GM18517 (cell line): Measurements from ENCODE around the gene DENND6A.
"Not testable (repeated sequence)": the region's sequence is repeated elsewhere in the genome, so short reads cannot be mapped to it uniquely, and the experiment has no call there.

Experiments
- ATAC-seq: cut with Tn5 transposase; IDR thresholded peaks from one replicate; pipeline ENCODE4 v1.9.1; 2021; ENCODE audit warnings: mild to moderate bottlenecking, moderate library complexity; ENCODE audit not compliant: unreplicated experiment

DENND6A gene

DNA sequence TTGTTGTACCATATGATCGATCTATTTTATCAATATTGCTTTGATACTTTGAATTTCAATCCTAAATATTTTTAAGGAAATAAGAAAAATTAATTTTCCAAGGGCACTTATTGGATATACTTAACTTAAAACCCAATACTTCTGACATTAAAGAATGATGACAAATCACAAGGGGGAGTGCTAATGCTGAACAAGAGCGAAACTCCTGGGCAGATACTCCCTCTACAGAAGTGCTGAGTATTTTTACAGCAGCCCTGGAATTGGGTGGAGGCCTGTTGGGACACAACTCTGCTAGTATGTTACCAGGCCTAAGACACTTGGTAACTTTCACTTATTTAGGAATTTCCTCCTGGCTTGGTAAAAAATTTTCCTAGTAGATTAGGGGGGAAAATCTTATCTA lies 46.2 kb downstream of the DENND6A start:
- no peak for ATAC-seq

DNA sequence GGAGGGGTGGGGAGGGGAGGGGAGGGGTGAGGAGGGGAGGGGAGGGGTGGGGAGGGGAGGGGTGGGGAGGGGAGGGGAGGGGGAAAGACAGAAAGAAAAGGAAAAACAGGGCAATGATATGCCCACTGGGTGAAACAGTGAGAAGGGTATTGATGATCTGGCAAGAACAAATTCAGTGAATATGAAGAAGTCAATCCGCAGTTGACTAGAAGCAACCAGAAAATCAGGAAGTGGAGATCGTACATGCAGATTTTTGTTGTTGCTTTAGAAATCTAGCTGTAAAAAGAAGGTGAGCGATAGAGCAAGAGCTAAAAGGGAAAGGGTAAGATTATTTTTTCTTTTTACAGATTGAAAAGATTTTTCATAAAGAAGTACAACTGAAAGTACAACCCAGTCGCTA lies 48.1 kb downstream of the DENND6A start:
- no peak for ATAC-seq

DNA sequence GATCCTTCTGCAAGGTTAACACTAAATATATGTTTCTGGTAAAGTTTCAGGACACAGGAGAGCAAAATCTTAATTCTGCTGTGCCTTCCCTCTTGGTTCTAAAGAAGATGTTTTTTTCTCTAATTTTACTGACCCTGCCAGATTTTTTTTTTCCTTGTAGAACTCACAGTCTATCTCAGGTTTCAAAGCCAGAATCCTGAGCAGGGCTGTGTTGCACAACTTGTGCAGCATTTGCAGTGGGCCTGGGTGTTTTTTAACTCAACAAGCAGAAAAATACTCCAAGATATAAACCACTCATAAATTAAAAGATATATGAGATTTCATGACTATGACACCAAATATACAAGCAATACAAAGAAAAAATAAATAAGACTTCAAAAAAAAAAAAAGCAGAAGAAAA lies 55.5 kb downstream of the DENND6A start:
- no peak for ATAC-seq

DNA sequence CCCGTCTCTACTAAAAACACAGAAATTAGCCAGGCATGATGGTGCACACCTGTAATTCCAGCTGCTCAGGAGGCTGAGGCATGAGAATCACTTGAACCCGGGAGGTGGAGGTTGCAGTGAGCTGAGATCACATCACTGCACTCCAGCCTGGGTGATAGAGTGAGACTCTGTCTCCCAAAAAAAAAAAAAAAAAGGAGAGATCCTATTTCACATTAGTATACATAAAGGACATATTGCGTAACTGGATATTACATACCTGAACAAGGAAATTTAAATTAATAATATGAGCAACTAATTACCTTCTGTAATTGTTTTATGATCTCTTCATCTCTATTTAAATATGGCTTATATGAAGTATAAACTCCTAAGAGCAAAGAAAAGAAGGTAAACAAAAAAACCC lies 58.6 kb downstream of the DENND6A start:
- not testable (repeated sequence) for ATAC-seq

DNA sequence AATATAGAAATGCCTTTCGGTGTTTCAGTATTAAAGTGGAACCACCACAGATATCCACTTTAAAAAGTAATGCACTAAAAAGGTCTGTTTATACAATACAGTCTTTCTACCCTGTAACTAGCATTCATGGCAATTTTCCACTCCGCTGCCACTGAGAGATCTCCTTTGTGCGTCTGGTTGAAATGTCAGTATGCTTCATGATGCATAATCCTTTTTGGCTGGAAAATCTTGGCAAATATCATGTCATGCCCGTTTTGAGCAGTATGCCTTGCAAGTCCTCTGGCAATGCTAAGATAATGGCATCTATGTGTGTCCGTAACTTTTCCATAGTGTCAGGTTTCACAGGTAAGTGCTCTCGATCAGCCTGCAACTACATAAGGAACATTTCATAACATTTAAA lies 64.9 kb downstream of the DENND6A start:
- no peak for ATAC-seq

DNA sequence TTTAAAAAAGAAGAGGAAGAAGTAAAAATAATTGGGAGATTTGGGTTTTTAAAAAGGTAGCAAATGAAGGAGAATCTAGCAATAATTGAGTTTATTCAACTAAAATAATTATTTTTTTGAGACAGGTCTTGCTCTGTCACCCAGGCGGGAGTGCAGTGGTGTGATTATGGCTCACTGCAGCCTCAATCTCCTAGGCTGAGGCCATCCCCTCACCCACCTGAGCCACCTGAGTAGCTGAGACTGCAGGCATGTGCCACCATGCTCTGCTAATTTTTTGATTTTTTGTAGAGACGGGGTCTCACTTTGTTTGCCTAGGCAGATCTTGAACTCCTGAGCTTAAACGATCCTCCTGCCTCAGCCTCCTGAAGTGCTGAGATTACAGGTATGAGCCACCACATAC lies 68.1 kb downstream of the DENND6A start:
- ATAC-seq, result no peak

DNA sequence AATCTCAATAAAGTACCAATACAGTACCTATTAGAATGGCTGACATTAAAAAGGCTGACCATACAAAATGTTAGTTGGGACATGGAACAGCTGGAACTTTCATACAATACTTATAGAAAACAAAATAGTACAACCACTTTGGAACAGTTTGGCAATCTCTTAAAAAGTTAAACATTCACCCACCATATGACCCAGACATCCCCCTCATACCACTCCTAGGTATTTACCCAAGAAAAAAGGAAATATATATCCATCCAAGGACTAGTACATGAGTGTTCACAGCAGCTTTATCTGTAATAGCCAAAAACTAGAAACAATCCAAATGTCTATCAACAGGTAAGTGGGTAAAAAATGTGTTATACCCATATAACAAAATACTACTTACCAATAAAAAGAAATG lies 70.5 kb downstream of the DENND6A start:
- no peak for ATAC-seq

DNA sequence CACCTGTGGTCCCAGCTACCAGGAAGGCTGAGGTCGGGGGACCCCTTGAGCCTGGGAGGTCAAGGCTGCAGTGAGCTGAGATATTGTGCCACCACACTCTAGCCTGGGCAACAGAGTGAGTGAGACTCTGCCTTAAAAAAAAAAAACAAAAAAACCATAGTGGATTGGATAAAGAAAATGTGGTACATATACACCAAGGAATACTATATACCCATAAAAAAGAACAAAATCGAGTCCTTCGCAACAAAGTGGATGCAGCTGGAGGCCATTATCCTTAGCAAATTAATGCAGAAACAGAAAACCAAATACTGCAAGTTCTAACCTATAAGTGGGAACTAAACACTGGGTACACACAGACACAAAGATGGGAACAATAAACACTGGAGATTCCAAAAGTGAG lies 75.1 kb downstream of the DENND6A start:
- no peak for ATAC-seq

DNA sequence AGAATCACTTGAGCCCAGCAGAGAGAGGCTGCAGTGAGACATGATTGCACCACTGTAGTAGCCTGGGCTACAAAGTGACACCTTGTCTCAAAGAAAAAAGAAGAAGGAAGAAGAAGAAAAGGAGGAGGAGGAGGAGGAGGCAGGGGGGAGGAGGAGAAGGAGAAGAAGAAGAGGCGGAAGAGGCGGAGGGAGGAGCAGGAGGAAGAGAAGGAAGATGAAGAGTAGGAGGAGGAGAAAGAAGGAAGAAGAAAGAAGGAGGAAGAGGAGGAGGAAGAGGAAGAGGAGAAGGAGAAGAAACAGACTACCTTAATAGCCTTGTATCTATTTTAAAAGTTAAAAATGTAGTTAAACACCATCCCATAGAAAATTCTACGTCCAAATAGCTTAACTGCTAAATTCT lies 76.6 kb downstream of the DENND6A start:
- ATAC-seq, result no peak

DNA sequence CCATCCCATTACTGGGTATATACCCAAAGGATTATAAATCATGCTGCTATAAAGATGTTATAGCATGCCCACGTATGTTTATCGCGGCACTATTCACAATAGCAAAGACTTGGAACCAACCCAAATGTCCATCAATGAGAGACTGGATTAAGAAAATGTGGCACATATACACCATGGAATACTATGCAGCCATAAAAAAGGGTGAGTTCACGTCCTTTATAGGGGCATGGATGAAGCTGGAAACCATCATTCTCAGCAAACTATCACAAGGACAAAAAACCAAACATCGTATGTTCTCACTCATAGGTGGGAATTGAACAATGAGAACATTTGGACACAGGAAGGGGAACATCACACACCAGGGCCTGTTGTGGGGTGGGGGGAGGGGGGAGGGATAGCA lies 81.0 kb downstream of the DENND6A start:
- ATAC-seq, result not testable (repeated sequence)

DNA sequence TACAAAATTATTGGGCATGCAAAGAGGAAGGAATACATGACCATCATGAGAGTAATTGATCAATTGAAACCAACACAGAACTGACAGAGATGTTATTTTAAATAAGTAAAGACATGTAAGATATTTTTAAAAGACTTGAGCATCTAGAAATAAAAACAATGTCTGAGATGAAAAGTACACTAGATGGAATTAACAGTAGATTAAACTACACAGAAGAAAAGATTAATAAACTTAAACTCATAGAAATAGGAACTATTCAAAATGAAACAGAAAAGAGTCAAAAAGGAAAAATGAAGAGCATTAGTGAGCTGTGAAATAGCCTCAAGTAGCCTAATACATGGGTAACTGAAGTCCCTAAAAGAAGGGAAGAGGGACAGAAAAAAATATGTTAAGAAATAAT lies 87.2 kb downstream of the DENND6A start:
- no peak for ATAC-seq

DNA sequence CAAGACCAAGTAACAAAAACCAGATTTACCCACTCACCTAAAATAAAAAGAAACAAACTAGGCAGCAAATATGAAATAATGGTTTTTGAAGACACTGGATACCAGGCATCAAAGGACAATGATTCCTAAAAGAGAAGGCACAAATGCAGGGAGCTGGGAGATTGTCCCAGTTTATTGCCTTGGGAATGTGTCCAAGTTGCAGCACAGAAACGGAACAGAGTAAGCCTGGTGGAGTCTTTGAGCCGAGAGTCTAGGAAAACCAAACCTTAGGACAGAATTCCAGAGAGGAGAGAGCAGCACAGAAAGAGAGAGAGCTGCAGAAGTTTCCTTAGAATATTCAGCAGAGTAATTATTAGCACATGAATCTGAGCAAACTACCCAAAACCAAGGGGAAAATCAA lies 87.9 kb downstream of the DENND6A start:
- ATAC-seq, result no peak

DNA sequence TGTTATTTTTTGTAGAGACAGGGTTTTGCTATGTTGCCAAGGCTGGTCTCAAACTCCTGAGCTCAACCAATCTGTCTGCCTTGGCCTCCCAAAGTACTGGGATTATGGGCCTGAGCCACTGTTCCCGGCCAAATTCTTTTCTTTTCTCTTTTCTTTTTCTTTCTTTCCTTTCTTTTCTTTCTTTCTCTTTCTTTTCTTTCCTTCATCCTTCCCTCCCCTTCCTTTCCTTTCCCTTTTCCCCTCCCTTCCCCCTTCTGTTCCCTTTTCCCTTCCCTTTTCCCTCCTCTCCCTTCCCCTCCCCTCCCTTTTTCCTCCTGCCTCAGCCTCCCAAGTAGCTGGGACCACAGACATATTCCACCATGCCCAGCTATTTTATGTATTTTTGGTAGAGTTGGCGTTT lies 92.7 kb downstream of the DENND6A start:
- ATAC-seq, result no peak

DNA sequence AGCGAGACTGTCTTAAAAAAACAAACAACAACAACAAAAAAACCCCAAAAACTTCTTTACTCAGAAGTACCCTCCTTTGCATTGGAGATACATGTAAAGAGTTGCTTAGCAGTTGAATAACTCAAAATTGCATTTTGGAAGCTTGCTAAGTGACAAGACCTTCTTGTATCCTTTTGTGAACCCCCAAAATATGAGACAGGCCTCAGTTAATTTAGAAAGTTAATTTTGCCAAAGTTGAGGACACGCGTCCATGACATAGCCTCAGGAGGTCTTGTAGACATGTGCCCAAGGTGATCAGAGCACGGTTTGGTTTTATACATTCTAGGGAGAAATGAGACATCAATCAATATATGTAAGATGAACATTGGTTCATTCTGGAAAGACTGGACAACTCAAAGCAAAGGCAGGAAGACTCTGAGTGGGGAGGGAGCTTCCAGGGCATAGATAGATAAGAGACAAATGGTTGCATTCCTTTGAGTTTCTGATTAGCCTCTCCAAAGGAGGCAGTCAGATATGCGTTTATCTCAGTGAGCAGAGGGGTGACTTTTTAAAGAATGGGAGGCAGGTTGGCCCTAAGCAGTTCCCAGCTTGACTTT lies 94.0 kb downstream of the DENND6A start:
- ATAC-seq, result no peak

DNA sequence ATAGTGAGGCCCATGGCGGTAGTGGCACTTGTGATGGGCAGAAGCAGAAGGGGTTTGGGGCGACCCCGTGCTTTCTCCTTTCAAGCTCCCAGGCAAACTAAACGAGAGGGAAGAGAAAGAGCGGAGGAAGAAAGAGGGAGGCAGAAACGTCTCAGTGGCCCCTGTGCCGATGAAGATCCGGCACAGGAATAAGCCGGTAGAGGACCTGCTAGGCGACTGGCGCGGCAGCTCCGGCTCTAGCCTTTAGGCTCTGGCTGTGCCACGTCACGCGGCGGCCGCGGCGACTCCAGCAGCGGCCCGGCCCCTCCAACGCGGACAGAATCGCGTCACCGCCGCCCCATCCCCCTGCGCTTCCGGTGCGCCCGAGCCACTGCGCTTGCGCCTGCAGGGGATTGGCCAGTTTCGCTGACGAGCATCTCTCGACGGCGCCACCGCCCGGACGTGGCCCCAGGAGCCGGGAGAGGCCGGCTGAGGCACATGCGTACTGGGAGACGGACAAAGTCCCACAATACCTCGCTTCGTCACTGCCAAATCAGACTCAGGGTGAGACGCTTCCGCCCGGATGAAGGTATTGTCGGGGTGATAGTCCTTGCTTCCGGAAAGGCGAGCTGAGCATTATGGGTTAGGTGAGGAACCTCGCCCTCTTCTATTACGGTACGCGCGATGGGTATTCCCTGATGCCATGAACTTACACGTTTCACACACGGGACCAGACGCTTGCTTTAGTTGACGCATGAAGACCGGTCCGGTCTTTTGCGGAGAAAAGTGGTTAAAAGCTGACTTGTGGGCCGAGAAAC lies 95.6 kb downstream of the DENND6A start, which contains the start of gene ARF4:
TSS of gene ARF4 (minus strand) at position 218 of the 797 bp plus-strand sequence. CDS start at position 14, 204 bp downstream.
- ATAC-seq, result peak; percentile 97

DNA sequence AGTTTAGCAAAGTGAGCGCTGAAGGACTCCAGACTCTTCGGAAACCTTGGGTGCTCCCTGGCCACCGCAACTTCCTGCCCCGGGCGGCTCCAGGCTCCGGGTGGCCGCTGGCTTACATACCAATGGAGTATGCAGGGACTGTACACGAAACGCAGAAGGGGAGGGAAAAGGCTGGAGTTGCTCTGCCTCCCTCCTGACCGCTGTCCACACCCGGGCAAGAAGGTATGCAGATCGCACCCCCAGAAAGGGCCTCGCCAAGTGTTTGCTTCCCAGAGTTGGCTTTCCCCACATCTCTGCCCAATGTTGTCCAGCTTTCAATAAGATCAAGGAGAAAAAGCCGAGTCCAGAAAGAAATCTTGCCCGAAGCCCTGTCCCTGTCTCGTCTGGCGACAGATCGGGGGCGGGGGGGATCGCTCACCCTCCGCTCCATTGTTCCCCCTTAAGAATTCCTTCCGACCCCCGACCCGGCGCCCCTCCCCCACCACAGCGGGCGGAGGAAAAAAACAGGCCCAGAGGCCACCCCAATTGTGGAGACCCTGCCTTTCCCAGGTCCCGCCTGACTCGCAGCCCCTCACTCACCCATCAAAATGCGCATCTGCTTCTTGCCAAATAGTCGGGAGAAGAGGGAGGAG lies 96.3 kb downstream of the DENND6A start:
- ATAC-seq, result no peak

DNA sequence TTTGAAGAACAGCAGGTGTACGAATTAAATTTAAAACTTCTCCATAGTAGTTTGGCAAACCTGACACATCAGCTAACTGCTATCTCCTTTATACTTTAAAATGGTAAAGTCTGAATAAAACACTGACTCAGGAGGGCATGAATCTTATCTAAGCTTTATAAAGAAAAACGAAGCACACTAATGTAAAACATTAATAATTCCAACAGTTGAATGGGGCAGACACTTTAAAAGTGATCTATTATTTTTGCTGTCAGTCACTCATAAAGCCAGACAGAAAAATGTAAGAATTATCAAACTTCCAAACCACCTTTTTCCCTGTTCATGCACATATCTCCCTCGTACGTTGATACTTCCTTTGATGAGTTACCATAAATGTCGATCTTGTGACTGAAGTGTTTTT lies 98.3 kb downstream of the DENND6A start:
- ATAC-seq, result no peak

DNA sequence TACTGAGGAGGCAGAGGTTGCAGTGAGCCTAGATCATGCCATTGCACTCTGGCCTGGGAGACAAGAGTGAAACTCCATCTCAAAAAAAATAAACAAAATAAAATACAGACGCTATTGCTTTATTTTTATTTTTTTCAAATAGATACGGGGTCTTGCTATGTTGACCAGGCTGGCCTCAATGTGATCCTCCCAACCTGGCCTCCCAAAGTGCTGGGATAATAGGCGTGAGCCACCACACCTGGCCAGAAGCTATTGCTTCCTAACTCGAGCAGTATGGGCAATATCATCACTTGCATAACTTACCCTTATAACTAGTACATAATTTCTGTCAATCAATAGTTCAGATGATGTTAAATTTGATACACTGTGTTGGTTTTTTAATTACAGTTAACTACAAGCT lies 98.7 kb downstream of the DENND6A start:
- ATAC-seq, result no peak

DNA sequence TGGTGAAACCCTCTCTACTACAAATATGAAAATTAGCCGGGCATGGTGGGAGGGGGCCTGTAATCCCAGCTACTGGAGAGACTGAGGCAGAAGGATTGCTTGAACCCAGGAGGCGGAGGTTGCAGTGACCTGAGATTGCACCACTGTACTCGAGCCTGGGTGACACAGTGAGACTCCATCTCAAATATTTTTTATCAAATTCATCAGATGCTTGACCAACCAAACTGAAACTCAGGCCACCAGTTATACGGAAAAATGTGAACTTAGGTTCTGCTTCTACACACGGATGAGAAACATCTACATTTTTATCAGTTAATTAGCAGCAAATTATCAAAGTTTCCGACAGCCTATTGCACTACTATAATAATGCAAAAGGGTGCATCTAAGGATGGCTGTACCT lies 100.6 kb downstream of the DENND6A start:
- no peak for ATAC-seq

DNA sequence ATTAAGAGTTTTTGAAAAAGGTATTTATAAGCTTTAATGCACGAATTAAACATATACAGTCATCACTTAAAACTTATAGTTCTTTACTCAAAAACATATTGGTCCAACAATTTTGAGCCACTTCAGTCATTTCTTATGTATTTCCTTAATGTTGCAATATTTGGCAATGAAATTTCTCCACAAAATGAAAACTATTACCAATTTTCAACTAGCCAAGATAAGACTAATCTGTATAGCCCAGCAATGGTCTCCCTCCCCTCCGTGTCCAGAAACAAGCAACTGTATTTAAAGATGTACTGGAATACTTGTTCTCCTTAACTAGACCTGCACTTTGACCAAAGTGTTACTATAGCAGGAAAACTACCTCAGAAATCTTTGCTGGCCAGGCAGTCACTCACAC lies 105.0 kb downstream of the DENND6A start:
- no peak for ATAC-seq

DNA sequence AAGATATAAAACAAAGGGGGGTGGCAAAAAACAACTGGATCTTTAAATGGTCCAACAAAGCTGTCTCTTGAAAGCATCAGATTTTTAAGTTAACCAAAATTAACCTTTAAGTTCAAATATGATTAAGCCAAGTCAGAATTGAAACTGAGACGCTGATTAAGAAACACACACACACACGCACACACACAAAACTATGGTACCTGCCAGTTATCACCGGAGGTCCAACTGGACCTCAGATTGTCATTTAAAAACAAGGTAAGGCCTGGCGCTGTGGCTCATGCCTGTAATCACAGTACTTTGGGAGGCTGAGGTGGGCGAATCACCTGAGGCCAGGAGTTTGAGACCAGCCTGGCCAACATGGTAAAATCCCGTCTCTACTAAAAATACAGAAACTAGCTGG lies 106.1 kb downstream of the DENND6A start:
- ATAC-seq, result no peak

DNA sequence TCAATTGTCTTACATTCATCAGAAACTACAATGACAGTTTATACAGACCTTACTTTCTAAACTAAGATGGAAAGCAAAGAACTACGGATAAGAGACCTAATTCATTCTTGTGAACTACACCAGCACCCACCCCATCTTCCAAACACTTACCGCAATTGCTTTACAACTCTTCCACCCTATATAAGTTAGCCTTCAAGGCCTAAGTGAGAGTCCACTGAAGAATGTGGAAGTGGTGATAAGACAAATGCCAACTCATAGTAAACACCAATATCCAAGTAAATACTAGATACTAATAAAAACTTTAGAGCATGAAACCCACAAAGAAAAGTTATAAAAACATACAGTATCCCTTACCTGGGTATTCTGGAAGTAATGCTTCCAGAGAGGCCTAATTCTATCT lies 109.3 kb downstream of the DENND6A start:
- ATAC-seq, result no peak
